Head of caudate nucleus (tissue), 42 donors: ENCODE results near the gene IRX6.
A peak's percentile ranks its signal among the peaks of the same experiment; 100 is the strongest.

Source experiments
- DNase-seq, 42 donors: peaks; one replicate each; pipeline versions ENCODE4 v3.0.0 to v3.0.0-alpha.2; 2020 to 2021; ENCODE audit warnings: mixed read lengths in 7 of 42
- intact Hi-C: fragments of 100-400 bp; cut with DNase I; formaldehyde crosslinking; loops from one replicate; pipeline ENCODE4 v1.15.0; 2022

Gene IRX6

DNA sequence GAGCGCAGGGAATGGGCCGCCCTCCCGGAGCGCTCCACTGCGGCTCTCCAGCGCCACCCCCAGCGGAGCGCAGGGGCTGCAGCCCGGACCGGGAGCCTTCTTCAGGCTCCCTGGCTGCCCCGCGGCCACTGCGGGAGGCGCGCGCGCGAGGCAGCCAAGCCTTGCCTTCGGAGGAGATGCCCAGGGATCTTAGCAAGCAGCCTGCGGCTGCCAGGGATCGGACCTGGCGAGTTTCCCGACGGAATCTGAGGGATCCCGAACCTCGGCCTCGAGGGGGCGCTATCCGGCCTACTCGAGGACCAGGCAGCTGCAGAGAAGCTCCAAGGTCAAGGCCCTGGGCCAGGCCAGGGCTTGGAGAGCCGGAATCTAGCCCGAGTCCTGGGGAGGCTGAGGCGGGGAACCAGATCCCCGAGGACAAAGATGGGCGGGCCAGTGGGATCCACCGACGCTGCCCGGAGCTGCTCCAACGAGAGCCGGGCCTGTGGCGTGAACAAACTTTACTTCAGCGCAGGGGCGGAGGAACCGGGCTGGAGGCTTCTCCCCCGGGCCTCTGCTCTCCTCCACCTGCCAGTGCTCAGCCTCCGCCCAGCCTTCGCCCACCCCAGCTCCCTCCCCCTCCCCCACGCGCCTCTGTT lies at the start of gene IRX6:
Gene IRX6, plus strand, starts transcription at position 567 of the 635 bp plus-strand sequence. CDS start 889 bp downstream, outside the sequence.
- intact Hi-C loops: no loop called here
- peak in 19 of 42 donors; percentile 5 to 54 (median 27) for DNase-seq

GRCh38 chr16:55274391-55274790 lies 49.6 kb upstream of the IRX6 start:
- DNase-seq: no peak
- intact Hi-C loops: no loop called here

DNA sequence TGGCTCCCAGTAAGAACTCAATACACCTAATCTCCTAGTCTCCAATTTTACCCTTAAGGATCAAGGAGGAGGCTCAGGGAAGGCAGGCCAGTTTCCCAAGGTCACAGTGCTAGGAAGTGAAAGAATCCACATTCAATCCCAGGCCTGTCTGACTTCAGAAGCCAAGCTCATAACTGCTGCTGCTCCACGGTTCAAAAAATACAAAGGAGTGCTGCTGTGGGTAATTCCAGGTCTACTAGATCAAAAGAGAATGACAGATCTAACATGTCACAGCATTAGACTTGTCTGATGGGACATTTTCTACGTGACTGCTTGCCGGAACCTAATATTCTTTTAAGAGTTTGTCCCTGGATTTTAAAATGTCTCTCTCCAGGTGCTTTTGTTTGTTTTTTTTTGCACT lies 48.8 kb upstream of the IRX6 start:
- intact Hi-C loops: no loop called here
- DNase-seq: no peak

DNA sequence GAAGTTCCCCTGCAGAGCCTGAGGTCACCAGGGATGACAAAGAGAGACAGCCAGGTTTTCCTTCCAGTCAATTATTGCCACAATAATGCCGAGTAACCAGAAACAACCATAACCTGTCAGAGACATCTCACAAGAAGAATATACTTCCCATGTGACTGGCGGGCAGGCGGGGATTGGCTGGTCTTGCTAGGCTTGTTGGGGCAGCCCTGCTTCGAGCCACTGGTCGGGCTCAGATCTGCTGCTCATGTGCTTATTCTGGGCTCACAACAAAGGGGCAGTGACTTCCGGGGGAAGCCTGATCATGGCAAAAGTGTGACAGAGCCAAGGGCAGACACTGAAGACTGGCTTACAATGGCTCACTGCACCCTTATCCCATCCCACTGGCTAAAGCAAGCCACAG lies 48.1 kb upstream of the IRX6 start:
- no peak for DNase-seq
- intact Hi-C loops: no loop called here

- no peak for DNase-seq
- intact Hi-C loops: no loop called here
Observed at GRCh38 chr16:55277536-55277935, 46.5 kb upstream of the IRX6 start.

- intact Hi-C loops: no loop called here
- no peak for DNase-seq
Observed at GRCh38 chr16:55279598-55279997, 44.4 kb upstream of the IRX6 start.

DNA sequence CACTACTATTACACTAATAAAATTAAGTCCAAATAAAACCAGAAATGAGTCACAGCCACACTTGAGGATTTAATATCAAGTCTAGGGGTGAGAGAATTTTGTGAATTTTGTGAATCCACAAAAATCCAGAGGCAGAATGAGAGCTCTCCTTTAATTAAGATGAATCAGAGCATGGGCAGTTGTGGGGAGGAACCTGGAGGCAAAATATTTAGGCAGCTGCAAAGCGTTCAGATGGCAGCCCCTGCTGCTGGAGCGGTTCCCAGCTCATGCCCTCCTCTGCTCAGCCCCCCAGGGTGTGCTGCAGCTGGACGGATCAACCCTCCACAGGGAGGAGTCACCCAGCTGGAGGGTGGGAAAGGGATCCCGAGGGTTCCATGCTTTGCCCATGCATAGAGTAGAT lies 43.4 kb upstream of the IRX6 start:
- intact Hi-C loops: no loop called here
- no peak for DNase-seq

- intact Hi-C loops: no loop called here
Observed at GRCh38 chr16:55282441-55282840, 41.6 kb upstream of the IRX6 start.

GRCh38 chr16:55283812-55284717 lies 39.9 kb upstream of the IRX6 start:
- DNase-seq: no peak
- intact Hi-C loops: no loop called here

More at GRCh38 chr16:55282441-55282840, 41.6 kb upstream of the IRX6 start:
- DNase-seq: no peak

- DNase-seq: no peak
Observed at GRCh38 chr16:55284718-55285099, 39.3 kb upstream of the IRX6 start.

DNA sequence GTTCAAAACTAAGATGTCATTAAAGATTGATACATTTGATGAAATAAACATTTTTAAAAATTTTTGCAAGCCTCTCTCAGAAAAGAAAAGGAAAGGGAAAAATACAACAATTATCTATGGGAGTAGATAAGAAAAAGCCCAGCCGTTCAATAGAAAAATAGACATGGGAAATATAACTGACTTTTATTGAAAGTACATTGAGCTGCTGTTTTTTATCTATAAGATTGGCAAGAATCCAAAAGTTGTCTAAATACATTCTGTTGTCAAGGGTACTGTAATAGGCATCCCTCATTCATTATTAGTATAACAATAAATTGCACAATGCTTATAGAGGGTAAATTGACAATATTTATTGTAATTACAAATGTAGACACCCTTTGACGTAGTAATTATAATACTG lies 38.4 kb upstream of the IRX6 start:
- no peak for DNase-seq
- intact Hi-C loops: no loop called here

More at GRCh38 chr16:55284718-55285099, 39.3 kb upstream of the IRX6 start:
- intact Hi-C loops: no loop called here

DNA sequence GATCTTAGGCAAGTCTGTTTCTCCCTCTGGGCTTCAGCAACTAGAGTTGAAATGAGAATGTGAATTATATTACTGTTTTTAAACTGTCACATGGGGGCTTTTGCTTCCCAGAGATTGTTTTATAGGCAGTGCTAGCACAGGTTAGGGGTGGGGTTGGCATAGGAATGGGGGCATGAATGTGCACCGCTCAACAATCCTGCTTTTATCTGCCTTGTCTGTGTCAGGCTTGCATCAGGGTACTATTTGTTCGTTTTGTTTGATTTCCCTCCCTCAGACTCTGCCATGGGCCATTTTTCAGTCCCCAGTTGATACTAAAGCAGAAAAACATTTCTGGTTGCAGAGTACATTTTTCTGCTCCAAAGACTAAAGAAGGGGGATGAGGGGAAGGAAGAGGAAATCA lies 34.6 kb upstream of the IRX6 start:
- no peak for DNase-seq
- intact Hi-C loops: no loop called here

DNA sequence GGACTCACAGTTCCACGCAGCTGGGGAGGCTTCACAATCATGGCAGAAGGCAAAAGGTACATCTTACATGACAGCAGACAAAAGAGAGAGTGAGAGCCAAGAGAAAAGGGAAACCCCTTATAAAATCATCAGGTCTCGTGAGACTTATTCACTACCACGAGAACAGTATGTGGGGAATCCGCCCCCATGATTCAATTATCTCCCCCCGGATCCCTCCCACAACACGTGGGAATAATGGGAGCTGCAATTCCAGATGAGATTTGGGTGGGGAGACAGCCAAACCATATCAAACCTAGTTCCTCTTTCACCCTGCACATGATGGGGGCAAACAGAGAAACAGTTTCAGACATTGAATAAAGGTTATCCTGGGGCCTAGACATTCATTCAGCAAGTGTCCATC lies 32.2 kb upstream of the IRX6 start:
- intact Hi-C loops: no loop called here

GRCh38 chr16:55292491-55292890 lies 31.5 kb upstream of the IRX6 start:
- intact Hi-C loops: no loop called here
- DNase-seq: no peak

More for the DNA sequence above, 32.2 kb upstream of the IRX6 start:
- no peak for DNase-seq

GRCh38 chr16:55294129-55294528 lies 29.9 kb upstream of the IRX6 start:
- intact Hi-C loops: no loop called here
- no peak for DNase-seq

- intact Hi-C loops: no loop called here
- DNase-seq: no peak
Observed at GRCh38 chr16:55294931-55295342, 29.1 kb upstream of the IRX6 start.

- DNase-seq: no peak
- intact Hi-C loops: no loop called here
Observed at GRCh38 chr16:55297062-55297909, 26.7 kb upstream of the IRX6 start.

GRCh38 chr16:55297910-55298479 lies 26.0 kb upstream of the IRX6 start:
- DNase-seq: no peak
- intact Hi-C loops: no loop called here

DNA sequence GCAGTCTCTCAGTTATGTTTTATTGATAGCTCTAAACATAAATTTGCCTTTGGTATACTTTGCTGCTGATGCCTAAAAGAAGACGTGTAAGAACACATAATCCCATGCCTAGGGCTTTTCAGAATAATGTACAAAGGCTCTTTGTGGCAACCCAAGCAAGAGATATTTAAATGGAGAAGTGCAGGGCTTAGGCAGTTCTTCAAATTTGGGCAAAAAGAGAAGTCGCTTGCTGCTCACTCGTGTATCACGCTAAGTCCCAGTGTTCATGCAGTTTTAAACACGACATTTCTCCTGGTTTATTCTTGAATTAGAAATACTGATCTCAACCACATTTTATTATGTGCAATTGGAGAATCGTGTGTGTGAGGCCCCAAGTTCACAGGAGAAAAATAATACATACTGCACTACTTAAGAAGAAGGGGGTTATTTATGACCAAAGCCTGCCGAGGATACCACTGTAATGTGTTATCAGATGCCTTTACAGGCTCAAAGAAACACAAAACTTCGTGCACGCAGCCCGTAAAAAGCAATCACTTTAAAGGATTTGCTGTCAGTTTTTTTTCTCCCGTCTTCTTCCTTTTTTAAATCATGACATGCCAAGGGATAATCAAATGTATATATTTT lies 22.5 kb upstream of the IRX6 start:
- intact Hi-C loops: no loop called here
- no peak for DNase-seq
